H1 (cell line): ENCODE measurements around the gene MAML1. TPM values are rescaled to one million over a fixed set of nuclear protein-coding genes. Genes with fewer than 3 reads are reported as not detected.

Experiments used
- ASH2L ChIP-seq: fragments of 200-600, 300-600 bp; sonication (generic); IDR thresholded peaks from one replicate; pipeline ENCODE4 v1.7.1; 2017; ENCODE audit warnings: low read length
- polyA plus RNA-seq, 7 experiments: library from polyadenylated mRNA; depleted of rRNA in 3 of 7; stranded (reverse) in 5 of 7; unstranded in 2 of 7; fragments of >200 nt in 5 of 7; fragments of 200-250 nt in 2 of 7; gene quantifications; 1 replicate in 5 of 7; 2 replicates in 1 of 7; 4 replicates in 1 of 7; pipeline versions ENCODE4 v1.2.1 to v1.2.3, GENCODE V29; 2011 to 2013; ENCODE audit warnings: missing spikeins in 2 of 7, mixed read lengths in 2 of 7
- total RNA-seq: library from RNA; stranded (reverse); fragmentation: NEBNext Ultra II Directional; extraction: Animal tissue kit (Norgen Biotek cat#: 25700); gene quantifications from 2 replicates; pipeline ENCODE4 v1.2.1, GENCODE V29; 2021

MAML1 gene
- total and polyA plus RNA-seq, 2 of the 8 experiments (the other 6 are each of a cell fraction or from before 2014, with no cell fraction given) = 17.1 to 41.9 TPM

GRCh38 chr5:179776411-179776938 is 43.9 kb downstream of the MAML1 start (continued):
- no peak for TF ChIP-seq ASH2L
- TF ChIP-seq, all 59 proteins: peak for 0
